ENCODE measurements around the gene CRAMP1. TPM values are rescaled to one million over a fixed set of nuclear protein-coding genes. Genes with fewer than 3 reads are reported as not detected.

CRAMP1 gene
- total and polyA plus RNA-seq, 2 donors (not counting 3 experiments of a cell fraction or from before 2014, with no cell fraction given): 21.5 to 30.8 TPM

- dilution Hi-C loops (cut with MboI; ENCODE audit: extremely low pct_ligation_motif_present, low sequenced_read_pairs): no loop called here
- peaks cover 70% of the 10 kb centered on the region for H3K79me2 ChIP-seq (ENCODE audit: control insufficient read depth, insufficient read depth, low read length)
- CTCF ChIA-PET: interaction anchor here (0.6 to 2.0 kb wide), 7 partner anchors 9 to 133 kb away, joined by 3 to 25 read pairs (median 5); partner anchors contain the start of genes JPT2 and MAPK8IP3
These were observed 78.7 kb downstream of the CRAMP1 start for GRCh38 chr16:1690810-1691209.

More at GRCh38 chr16:1690810-1691209, 78.7 kb downstream of the CRAMP1 start:
- peaks cover 14% of the 10 kb centered on the region for H3K4me1 ChIP-seq (ENCODE audit: control insufficient read depth, extremely low read depth, insufficient read depth, low read length)
- no peak overlapping the region for H3K27ac ChIP-seq (ENCODE audit: insufficient read depth, low read depth, low read length)
- H2AFZ ChIP-seq (ENCODE audit: low read depth, low read length): no peak overlapping the region
- TF ChIP-seq FOS (IDR thresholded peaks at IDR 0.05; ENCODE audit: borderline replicate concordance, insufficient read depth, low read length) (no peak), MAX (IDR thresholded peaks at IDR 0.05; ENCODE audit: insufficient read depth, insufficient read length) (no peak), POLR2A (IDR thresholded peaks at IDR 0.05; ENCODE audit: low read depth, low read length) (no peak), POLR2AphosphoS5 (IDR thresholded peaks at IDR 0.05; ENCODE audit: insufficient read depth, low read depth, low read length) (no peak), MYC (IDR thresholded peaks at IDR 0.05; ENCODE audit: low read depth, low read length) (no peak)
- TF ChIP-seq, protein P1, sequence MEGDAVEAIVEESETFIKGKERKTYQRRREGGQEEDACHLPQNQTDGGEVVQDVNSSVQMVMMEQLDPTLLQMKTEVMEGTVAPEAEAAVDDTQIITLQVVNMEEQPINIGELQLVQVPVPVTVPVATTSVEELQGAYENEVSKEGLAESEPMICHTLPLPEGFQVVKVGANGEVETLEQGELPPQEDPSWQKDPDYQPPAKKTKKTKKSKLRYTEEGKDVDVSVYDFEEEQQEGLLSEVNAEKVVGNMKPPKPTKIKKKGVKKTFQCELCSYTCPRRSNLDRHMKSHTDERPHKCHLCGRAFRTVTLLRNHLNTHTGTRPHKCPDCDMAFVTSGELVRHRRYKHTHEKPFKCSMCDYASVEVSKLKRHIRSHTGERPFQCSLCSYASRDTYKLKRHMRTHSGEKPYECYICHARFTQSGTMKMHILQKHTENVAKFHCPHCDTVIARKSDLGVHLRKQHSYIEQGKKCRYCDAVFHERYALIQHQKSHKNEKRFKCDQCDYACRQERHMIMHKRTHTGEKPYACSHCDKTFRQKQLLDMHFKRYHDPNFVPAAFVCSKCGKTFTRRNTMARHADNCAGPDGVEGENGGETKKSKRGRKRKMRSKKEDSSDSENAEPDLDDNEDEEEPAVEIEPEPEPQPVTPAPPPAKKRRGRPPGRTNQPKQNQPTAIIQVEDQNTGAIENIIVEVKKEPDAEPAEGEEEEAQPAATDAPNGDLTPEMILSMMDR (IDR thresholded peaks at IDR 0.05; ENCODE audit: extremely low read depth in 1 of 2, insufficient read depth in 1 of 2, low read depth in 1 of 2, low read length in 2 of 2): no peak
- FAIRE-seq: no peak
- H4K20me1 ChIP-seq (replicated peaks; ENCODE audit: control insufficient read depth, extremely low read depth, insufficient read depth, low read length): peaks cover 4% of the 10 kb centered on the region
- intact Hi-C loops (cut with micrococcal nuclease): no loop called here
- BruUV-seq (replicated peaks): no TSS peak
- H3K36me3 ChIP-seq (ENCODE audit: control insufficient read depth in 2 of 2, extremely low read depth in 1 of 2, insufficient read depth in 2 of 2, low read length in 2 of 2): peaks cover 22 to 31% of the 10 kb centered on the region in 2 experiments
- no peak overlapping the region for H3K4me2 ChIP-seq (ENCODE audit: insufficient read depth, low read length)
- no peak for DNase-seq (ENCODE audit: low read depth, low spot score)
- H3K4me3 ChIP-seq (replicated peaks in 1 of 3; ENCODE audit: insufficient read depth in 1 of 3, low read depth in 1 of 3, low read length in 3 of 3): no peak overlapping the region
- no peaks in the 10 kb centered on the region for H3K27me3 ChIP-seq (ENCODE audit: control insufficient read depth in 2 of 2, insufficient read depth in 2 of 2, low read length in 2 of 2)
- no peak overlapping the region for H3K9ac ChIP-seq (replicated peaks; ENCODE audit: extremely low read depth, insufficient read depth, low read length)
- POLR2A ChIA-PET: no interaction called here
- no peaks in the 10 kb centered on the region for H3K9me3 ChIP-seq (replicated peaks; ENCODE audit: control insufficient read depth, insufficient read depth, low read length)
- H3K9me1 ChIP-seq (replicated peaks; ENCODE audit: control insufficient read depth, extremely low read depth, insufficient read depth, low read length): no peaks in the 10 kb centered on the region
